Measurements from ENCODE around the gene KIAA1614.

Gene KIAA1614

GRCh38 chr1:180923887-180924286 is 11.2 kb downstream of the KIAA1614 start:
- H3K4me3 ChIP-seq (ENCODE audit: low read depth, low read length): no peak overlapping the region
- DNase-seq (ENCODE audit: low read depth): no peak
- TF ChIP-seq, protein P1, sequence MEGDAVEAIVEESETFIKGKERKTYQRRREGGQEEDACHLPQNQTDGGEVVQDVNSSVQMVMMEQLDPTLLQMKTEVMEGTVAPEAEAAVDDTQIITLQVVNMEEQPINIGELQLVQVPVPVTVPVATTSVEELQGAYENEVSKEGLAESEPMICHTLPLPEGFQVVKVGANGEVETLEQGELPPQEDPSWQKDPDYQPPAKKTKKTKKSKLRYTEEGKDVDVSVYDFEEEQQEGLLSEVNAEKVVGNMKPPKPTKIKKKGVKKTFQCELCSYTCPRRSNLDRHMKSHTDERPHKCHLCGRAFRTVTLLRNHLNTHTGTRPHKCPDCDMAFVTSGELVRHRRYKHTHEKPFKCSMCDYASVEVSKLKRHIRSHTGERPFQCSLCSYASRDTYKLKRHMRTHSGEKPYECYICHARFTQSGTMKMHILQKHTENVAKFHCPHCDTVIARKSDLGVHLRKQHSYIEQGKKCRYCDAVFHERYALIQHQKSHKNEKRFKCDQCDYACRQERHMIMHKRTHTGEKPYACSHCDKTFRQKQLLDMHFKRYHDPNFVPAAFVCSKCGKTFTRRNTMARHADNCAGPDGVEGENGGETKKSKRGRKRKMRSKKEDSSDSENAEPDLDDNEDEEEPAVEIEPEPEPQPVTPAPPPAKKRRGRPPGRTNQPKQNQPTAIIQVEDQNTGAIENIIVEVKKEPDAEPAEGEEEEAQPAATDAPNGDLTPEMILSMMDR (IDR thresholded peaks at IDR 0.05; ENCODE audit: insufficient read depth, low read depth, low read length, missing control alignments): no peak

- no peak for DNase-seq (ENCODE audit: low read depth)
- H3K4me3 ChIP-seq (ENCODE audit: low read depth, low read length): no peak overlapping the region
- TF ChIP-seq, protein P1 (IDR thresholded peaks at IDR 0.05; ENCODE audit: insufficient read depth, low read depth, low read length, missing control alignments): no peak
These were observed 12.2 kb downstream of the KIAA1614 start for GRCh38 chr1:180924939-180925338.

- DNase-seq (ENCODE audit: low read depth): no peak
- no peak overlapping the region for H3K4me3 ChIP-seq (ENCODE audit: low read depth, low read length)
- TF ChIP-seq, protein P1 (IDR thresholded peaks at IDR 0.05; ENCODE audit: insufficient read depth, low read depth, low read length, missing control alignments): no peak
These were observed 12.9 kb downstream of the KIAA1614 start for GRCh38 chr1:180925471-180926051.

GRCh38 chr1:180926164-180926981 is 13.7 kb downstream of the KIAA1614 start:
- H3K4me3 ChIP-seq (ENCODE audit: low read depth, low read length): no peak overlapping the region
- DNase-seq (ENCODE audit: low read depth): no peak
- TF ChIP-seq, protein P1 (IDR thresholded peaks at IDR 0.05; ENCODE audit: insufficient read depth, low read depth, low read length, missing control alignments): no peak

- H3K4me3 ChIP-seq (ENCODE audit: low read depth, low read length): no peak overlapping the region
- no peak for DNase-seq (ENCODE audit: low read depth)
- TF ChIP-seq, protein P1 (IDR thresholded peaks at IDR 0.05; ENCODE audit: insufficient read depth, low read depth, low read length, missing control alignments): no peak
These were observed 14.7 kb downstream of the KIAA1614 start for GRCh38 chr1:180927348-180927747.

DNA sequence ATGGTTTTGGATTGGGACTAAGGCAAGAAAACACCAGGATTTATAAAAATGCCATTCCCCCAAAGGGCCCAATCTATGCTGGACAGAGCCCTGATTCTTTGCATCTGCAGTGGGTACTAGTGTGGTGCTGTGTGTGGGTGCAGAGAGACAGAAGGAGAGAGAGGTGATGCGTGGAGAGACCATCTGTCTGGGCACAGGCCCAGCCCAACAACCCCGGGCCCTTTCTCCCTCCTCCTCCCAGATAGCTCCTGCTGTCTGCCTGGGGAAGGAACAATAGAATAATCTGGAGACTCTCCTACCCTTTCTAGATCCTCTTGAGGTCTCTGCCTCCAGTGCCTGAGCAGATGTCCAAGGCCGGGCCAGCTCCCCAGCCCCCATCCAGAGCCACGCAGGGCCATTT is 15.1 kb downstream of the KIAA1614 start:
- DNase-seq (ENCODE audit: low read depth): no peak
- TF ChIP-seq, protein P1 (IDR thresholded peaks at IDR 0.05; ENCODE audit: insufficient read depth, low read depth, low read length, missing control alignments): no peak
- no peak overlapping the region for H3K4me3 ChIP-seq (ENCODE audit: low read depth, low read length)

All from GM12865 (cell line).